Right atrium auricular region (tissue), 2 donors: Measurements from ENCODE around the gene WDR26. TPM values are rescaled to one million over a fixed set of nuclear protein-coding genes. Genes with fewer than 3 reads are reported as not detected.

Source experiments
- DNase-seq: peaks from one replicate; pipeline ENCODE4 v3.0.0-alpha.2; 2019; ENCODE audit warnings: low spot score
- H3K27ac ChIP-seq, 2 donors: fragments of 200-600 bp; sonication (generic); 1 replicate in 1 of 2; 2 replicates in 1 of 2; pipeline ENCODE4 v1.5.1; 2016 to 2019
- H3K27me3 ChIP-seq, 2 donors: fragments of 200-600 bp; sonication (generic); one replicate each; pipeline versions ENCODE4 v1.5.1 to v1.6.0; 2017 to 2019
- H3K36me3 ChIP-seq: fragments of 200-600 bp; sonication (generic); one replicate; pipeline ENCODE4 v1.5.1; 2016
- H3K4me1 ChIP-seq, 2 donors: fragments of 200-600 bp; sonication (generic); one replicate each; pipeline versions ENCODE4 v1.5.1 to v1.6.0; 2017 to 2019
- H3K4me3 ChIP-seq, 2 donors: fragments of 200-600 bp; sonication (generic); 1 replicate in 1 of 2; 2 replicates in 1 of 2; pipeline ENCODE4 v1.5.1; 2017 to 2019; ENCODE audit warnings: mild to moderate bottlenecking in 1 of 2, moderate library complexity in 1 of 2
- H3K9me3 ChIP-seq, 2 donors: fragments of 200-600 bp; sonication (generic); one replicate each; pipeline ENCODE4 v1.5.1; 2019
- total RNA-seq, 2 donors: library from RNA; depleted of rRNA; stranded (reverse); fragments of >200 nt; gene quantifications; one replicate each; pipeline ENCODE4 v1.1.0, GENCODE V29; 2016
- TF ChIP-seq, protein P1 (sequence below), 2 donors: fragments of 200-600 bp; sonication (generic); IDR thresholded peaks; one replicate each; pipeline ENCODE4 v1.5.1; 2019; ENCODE audit warnings: antibody characterized with exemption in 2 of 2

The WDR26 gene
- total RNA-seq, 2 donors from 2014 or later, result 44.6 to 54.5 TPM

DNA sequence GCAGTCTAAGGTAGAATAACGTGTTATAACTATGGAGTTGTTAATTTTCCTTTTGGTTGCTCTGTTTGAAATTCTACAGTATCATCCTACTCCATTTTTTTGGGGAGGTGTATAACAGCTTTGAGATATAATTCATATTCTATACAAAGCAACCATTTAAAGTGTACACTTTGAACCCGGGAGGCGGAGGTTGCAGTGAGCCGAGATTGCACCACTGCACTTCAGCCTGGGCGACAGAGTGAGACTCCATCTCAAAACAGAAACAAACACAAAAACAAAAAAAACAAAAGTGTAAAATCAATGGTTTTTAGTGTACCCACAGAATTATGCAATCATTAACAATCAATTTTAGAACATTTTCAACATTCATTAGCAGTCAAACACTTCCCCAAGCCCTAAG, 44.1 kb downstream of the WDR26 start:
- no peak overlapping the region for H3K27ac ChIP-seq
- DNase-seq, result no peak
- peaks cover 0 to 5% of the 10 kb centered on the region in 2 donors for H3K4me1 ChIP-seq
- H3K9me3 ChIP-seq, result no peaks in the 10 kb centered on the region
- peaks cover 78% of the 10 kb centered on the region for H3K36me3 ChIP-seq
- TF ChIP-seq, protein P1, sequence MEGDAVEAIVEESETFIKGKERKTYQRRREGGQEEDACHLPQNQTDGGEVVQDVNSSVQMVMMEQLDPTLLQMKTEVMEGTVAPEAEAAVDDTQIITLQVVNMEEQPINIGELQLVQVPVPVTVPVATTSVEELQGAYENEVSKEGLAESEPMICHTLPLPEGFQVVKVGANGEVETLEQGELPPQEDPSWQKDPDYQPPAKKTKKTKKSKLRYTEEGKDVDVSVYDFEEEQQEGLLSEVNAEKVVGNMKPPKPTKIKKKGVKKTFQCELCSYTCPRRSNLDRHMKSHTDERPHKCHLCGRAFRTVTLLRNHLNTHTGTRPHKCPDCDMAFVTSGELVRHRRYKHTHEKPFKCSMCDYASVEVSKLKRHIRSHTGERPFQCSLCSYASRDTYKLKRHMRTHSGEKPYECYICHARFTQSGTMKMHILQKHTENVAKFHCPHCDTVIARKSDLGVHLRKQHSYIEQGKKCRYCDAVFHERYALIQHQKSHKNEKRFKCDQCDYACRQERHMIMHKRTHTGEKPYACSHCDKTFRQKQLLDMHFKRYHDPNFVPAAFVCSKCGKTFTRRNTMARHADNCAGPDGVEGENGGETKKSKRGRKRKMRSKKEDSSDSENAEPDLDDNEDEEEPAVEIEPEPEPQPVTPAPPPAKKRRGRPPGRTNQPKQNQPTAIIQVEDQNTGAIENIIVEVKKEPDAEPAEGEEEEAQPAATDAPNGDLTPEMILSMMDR (IDR thresholded peaks at IDR 0.05), result no peak
- no peak overlapping the region for H3K4me3 ChIP-seq
- no peaks in the 10 kb centered on the region for H3K27me3 ChIP-seq

DNA sequence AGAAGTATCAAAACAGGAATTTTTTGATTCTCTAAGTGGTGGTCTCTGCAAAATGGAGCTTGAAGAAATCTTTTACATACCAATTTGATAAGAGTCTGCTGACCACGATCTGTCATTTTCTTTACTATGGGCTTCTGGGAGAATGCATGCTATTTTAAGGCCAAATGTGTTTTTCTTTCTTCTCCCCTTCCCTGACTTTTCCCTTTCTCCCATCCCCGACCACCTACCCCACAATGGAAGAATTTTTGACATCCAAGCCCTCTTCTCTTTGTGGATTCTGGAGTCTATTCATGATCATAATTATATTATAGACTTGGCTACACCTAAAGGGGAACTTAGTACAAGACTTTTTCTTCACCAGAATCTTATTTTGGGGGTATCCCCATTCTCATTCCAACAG, 46.7 kb downstream of the WDR26 start:
- H3K27me3 ChIP-seq, result no peaks in the 10 kb centered on the region
- TF ChIP-seq, protein P1 (IDR thresholded peaks at IDR 0.05), result no peak
- peaks cover 54% of the 10 kb centered on the region for H3K36me3 ChIP-seq
- DNase-seq, result no peak
- no peak overlapping the region for H3K4me3 ChIP-seq
- no peak overlapping the region for H3K27ac ChIP-seq
- peaks cover 0 to 5% of the 10 kb centered on the region in 2 donors for H3K4me1 ChIP-seq
- no peaks in the 10 kb centered on the region for H3K9me3 ChIP-seq

DNA sequence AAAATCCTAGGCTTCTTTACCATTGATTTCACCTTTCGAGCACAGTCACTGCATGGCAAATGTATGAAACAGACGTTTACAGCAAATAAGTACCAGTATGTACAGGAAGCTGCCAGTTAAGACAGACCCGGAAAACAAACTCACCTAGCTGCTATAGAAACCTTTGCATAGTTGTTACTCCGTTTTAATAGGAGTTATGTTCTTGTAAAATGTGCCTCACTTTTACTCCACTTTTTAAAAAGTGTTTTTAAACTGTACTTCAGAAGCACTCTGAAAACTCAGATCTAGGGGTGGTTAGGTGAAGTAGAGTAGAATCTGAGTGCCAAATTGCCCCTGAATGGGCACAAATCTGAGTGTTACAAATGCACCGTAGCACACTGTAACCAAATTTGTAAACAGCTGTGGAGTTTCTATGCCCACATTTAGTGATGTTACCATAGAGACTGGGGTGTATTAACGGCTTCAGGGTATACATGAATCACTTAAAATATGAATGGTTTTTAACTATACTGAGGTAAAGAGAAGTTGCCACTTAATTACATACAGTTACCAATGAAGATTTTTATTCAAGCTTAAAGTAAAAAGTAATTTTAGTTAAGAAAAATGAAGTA, 47.2 kb downstream of the WDR26 start:
- H3K9me3 ChIP-seq, result no peaks in the 10 kb centered on the region
- TF ChIP-seq, protein P1 (IDR thresholded peaks at IDR 0.05), result no peak
- no peak for DNase-seq
- no peaks in the 10 kb centered on the region for H3K27me3 ChIP-seq
- H3K27ac ChIP-seq, result no peak overlapping the region
- H3K36me3 ChIP-seq, result peaks cover 49% of the 10 kb centered on the region
- no peak overlapping the region for H3K4me3 ChIP-seq
- peaks cover 0 to 5% of the 10 kb centered on the region in 2 donors for H3K4me1 ChIP-seq

DNA sequence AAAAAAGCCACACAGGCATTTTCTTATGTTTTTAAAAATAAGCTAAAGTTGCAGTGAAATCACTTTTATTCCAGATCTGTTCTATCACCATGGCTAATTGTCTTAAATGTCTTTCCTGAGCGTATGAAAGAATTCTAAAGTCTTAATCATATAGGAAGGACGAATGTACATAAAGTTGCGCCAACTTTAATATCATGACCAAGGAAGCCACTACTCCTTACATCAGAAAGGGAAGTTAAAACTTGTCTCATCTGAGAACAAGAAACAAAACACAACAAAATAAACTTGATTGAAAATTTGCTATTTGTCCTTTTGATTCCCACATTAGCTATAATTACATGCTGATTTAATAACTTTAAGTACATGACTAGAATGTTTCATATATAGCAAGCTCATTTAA, 51.4 kb downstream of the WDR26 start:
- Histone ChIP-seq H3K4me1 (peaks cover 0 to 5% of the 10 kb centered on the region in 2 donors), H3K4me3 (no peak overlapping the region), H3K36me3 (peaks cover 17% of the 10 kb centered on the region), H3K27ac (no peak overlapping the region), H3K27me3 (no peaks in the 10 kb centered on the region), H3K9me3 (no peaks in the 10 kb centered on the region)
- DNase-seq, result no peak
- TF ChIP-seq, protein P1 (IDR thresholded peaks at IDR 0.05), result no peak

DNA sequence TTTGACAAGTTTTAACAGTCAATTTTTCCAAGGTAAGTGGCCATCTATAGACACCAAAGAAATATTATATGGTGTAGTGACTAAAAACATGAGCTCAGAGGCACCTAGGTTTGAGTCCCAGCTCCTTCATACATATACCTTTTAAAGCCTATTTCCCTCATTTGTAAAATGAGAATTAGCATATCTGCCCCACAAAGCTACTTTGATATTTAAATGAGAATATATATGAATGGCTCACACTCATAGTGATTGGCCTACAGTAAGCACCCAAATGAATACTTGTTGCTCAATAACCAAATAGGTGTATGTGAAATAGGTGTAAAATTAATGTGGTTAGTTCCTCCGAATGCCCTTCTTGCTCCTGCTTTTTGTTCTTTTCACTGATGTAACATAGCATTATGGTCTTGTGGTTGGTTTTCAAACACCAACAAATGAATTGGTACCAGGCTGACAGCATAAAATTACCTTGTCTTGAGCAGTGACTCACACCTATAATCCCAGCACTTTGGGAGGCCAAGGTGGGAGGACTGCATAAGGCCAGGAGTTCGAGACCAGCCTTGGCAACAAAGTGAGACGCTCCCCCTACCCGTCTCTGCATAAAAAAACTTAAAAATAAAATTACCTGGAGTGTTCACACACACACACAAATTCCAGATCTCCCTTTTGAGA, 52.6 kb downstream of the WDR26 start:
- no peak for DNase-seq
- H3K4me1 ChIP-seq, result peaks cover 0 to 11% of the 10 kb centered on the region in 2 donors
- no peak overlapping the region for H3K27ac ChIP-seq
- no peaks in the 10 kb centered on the region for H3K27me3 ChIP-seq
- TF ChIP-seq, protein P1 (IDR thresholded peaks at IDR 0.05), result no peak
- peaks cover 21% of the 10 kb centered on the region for H3K36me3 ChIP-seq
- H3K4me3 ChIP-seq, result no peak overlapping the region
- H3K9me3 ChIP-seq, result no peaks in the 10 kb centered on the region
